Renal pelvis (tissue), 12 donors: Measurements from ENCODE around the gene SLC9A5. TPM values are rescaled to one million over a fixed set of nuclear protein-coding genes. Genes with fewer than 3 reads are reported as not detected.

Experiments
- DNase-seq: peaks from one replicate; pipeline ENCODE4 v3.0.0-alpha.2; 2013
- long read RNA-seq, 16 experiments: transcript quantifications; one replicate each; lab custom pipeline, GENCODE V29; 2026
- polyA plus RNA-seq, 3 donors: library from polyadenylated mRNA; unstranded; fragments of 120-200 nt; gene quantifications; one replicate each; pipeline ENCODE4 v1.2.1, GENCODE V29; 2013; ENCODE audit not compliant: insufficient read length in 3 of 3

Gene SLC9A5, protein sequence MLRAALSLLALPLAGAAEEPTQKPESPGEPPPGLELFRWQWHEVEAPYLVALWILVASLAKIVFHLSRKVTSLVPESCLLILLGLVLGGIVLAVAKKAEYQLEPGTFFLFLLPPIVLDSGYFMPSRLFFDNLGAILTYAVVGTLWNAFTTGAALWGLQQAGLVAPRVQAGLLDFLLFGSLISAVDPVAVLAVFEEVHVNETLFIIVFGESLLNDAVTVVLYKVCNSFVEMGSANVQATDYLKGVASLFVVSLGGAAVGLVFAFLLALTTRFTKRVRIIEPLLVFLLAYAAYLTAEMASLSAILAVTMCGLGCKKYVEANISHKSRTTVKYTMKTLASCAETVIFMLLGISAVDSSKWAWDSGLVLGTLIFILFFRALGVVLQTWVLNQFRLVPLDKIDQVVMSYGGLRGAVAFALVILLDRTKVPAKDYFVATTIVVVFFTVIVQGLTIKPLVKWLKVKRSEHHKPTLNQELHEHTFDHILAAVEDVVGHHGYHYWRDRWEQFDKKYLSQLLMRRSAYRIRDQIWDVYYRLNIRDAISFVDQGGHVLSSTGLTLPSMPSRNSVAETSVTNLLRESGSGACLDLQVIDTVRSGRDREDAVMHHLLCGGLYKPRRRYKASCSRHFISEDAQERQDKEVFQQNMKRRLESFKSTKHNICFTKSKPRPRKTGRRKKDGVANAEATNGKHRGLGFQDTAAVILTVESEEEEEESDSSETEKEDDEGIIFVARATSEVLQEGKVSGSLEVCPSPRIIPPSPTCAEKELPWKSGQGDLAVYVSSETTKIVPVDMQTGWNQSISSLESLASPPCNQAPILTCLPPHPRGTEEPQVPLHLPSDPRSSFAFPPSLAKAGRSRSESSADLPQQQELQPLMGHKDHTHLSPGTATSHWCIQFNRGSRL
- 1 to 10 TPM; 2.7 to 6.3 (median 5.6) TPM for polyA plus RNA-seq
- long read RNA-seq, donor 1, result 0 reads
- long read RNA-seq, donor 2, result 0 reads
- long read RNA-seq, donor 3, result 0 reads
- long read RNA-seq, donor 4, result 0 reads
- long read RNA-seq, donor 5, result 0 reads
- long read RNA-seq, donor 6, result 0 reads
- long read RNA-seq, donor 7, result 0 reads
- long read RNA-seq, donor 8, result 0 reads
- long read RNA-seq, donor 9, result 0 reads
- long read RNA-seq, donor 10, result 0 reads
- long read RNA-seq, donor 11, result 0 reads
- long read RNA-seq, donor 12, result 0 reads
- long read RNA-seq, donor 13, result 0 reads
- long read RNA-seq, donor 14, result 0 reads
- long read RNA-seq, donor 15, result 0 reads
- long read RNA-seq, donor 16, result 0 reads

DNA sequence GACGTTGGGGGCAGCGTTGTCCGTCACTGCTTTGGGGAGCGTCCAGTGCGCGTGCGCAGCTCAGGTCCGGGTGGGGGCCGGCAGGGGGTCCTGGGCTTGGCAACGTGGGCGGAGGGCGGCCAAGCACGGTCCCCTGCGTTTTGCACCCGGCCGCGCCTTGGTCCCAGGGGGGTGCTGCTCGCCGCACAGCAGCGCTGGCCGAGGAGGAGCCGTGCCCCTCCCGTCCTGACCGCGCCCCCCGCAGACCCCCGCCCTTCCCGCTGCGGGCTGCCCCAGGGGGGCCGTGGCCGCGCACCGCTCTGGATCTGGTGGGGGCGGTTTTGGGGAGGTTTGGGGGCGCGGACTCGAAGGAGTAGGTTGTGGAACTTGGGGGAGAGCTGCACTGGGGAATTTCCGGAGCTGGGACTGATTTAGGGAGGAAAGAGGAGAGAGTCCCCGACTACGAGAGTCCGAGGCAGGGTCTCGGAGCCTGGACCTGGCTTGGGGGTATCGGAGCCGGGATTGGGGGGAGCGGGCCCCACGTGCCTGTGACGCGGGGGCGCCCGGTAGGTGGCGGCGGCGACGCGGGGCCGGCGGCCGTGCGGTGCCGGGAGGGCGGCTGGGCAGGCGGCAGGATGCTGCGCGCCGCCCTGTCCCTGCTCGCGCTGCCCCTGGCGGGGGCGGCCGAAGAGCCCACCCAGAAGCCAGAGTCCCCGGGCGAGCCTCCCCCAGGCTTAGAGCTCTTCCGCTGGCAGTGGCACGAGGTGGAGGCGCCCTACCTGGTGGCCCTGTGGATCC, at the start of gene SLC9A5:
TSS of gene SLC9A5 (plus strand) at position 579 of the 777 bp plus-strand sequence. CDS start at position 615, 36 bp downstream.
- no peak for DNase-seq

DNA sequence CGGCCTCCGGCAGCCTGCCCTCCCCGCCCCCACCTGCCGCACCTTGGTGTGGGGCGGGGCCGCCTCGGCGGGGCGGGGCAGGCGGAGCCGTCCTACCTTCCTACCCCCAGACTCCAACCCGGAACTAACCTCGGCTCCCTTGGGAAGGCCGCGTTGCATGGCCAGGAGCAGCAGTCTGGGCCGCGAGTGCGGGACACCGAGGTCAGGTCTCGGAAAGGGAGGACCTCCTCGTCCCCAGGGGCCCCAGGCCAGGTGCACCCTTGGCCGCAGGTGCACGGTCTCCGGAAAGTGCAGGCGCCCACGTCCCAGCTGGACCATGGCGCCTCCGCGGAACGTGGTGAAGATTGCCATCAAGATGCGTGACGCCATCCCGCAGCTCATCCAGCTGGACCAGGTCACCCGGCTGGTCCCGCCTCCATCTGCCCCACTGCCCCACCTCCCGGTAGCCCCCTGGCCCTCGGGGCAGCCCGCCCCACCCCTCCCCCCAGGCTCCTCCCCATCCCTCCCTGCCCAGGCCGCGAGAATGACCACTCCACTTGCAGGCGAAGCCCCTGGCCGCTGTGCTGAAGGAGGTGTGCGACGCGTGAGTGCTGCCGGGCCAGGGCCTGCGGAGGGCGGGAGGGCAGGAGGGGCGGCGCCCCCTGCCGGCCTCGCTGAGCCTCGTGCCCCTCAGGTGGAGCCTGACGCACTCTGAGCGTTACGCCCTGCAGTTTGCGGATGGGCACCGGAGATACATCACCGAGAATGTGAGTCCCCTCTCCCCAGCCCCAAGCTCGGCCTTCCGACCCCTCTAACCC, 49.6 kb upstream of the SLC9A5 start, which contains the start of gene ELMO3:
TSS of gene ELMO3 (plus strand) at position 121 of the 797 bp plus-strand sequence. CDS start at position 317, 196 bp downstream.
- no peak for DNase-seq

DNA sequence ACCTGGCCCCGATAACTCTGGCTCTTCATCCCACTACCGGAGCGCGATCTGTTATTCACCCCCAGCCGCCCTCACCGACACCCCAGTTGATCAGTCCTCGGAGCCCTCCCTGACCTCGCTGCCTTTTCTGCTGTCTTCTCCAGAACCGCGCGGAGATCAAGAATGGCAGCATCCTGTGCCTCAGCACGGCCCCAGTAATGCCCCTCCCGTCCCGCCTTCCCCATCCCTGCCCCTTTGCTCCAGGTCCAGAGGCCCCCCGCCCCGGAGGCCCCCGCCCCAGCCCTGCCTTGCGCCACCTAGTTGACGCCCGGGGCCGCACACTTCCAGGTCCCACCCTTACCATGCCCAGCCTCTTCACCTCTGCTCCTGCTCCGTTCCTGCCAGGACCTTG, 49.0 kb upstream of the SLC9A5 start:
- DNase-seq, result no peak

DNA sequence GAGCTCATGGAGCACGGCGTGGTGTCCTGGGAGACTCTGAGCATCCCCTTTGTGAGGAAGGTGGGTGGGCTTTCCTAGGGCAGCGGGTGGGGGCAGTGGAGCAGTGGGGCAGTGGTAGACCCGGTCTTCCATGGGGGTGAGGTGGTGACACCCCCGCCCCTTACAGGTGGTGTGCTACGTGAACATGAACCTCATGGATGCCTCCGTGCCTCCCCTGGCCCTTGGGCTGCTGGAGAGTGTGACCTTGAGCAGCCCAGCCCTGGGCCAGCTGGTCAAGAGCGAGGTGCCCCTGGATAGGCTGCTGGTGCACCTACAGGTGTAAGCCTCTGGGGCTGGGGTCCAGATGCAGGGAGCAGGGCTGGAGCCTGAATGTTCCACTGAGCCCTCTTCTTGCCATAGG, 48.3 kb upstream of the SLC9A5 start:
- DNase-seq, result no peak

DNA sequence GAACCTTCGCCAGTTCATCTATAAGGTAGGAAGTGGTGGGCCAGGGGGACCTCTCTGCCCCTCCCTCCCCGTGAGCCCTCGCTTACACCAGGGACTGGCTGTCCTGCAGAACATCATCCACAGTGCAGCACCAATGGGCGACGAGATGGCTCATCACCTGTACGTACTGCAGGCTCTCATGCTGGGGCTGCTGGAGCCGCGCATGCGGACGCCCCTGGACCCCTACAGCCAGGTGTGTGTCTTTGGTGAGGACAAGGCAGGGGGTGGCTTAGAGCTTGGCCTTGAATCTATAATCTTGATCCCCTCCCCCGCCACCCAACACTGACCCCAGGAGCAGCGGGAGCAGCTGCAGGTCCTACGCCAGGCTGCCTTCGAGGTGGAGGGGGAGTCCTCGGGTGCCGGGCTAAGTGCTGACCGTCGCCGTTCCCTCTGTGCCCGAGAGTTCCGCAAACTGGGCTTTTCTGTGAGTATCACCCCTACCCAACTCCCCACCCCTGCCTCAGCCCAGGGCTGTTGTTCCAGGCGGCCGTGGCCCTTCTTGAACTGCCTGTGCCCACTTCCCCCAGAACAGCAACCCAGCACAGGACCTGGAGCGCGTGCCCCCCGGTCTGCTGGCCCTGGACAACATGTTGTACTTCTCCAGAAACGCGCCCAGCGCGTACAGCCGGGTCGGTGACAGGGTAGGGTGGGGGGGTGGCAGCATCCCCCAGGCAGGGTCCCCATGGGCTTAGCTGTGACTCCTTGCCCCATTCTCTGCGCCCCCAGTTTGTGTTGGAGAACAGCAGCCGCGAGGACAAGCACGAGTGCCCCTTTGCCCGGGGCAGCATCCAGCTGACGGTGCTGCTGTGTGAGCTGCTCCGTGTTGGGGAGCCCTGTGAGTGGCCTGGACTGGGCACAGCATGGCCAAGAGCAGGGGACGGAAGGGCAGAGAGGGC, 47.1 kb upstream of the SLC9A5 start:
- DNase-seq, result no peak

DNA sequence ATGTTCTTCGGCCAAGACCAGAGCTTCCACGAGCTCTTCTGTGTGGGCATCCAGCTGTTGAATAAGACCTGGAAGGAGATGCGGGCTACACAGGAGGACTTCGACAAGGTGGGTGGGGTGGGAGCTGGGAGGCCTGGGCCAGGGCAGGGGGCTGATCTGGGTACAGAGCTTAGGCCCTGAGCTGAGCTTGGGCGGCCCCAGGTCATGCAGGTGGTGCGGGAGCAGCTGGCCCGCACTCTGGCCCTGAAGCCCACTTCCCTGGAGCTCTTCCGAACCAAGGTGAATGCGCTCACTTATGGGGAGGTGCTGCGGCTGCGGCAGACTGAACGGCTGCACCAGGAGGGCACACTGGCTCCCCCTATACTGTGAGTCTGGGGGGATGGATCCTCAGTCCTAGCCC, 46.4 kb upstream of the SLC9A5 start:
- no peak for DNase-seq

DNA sequence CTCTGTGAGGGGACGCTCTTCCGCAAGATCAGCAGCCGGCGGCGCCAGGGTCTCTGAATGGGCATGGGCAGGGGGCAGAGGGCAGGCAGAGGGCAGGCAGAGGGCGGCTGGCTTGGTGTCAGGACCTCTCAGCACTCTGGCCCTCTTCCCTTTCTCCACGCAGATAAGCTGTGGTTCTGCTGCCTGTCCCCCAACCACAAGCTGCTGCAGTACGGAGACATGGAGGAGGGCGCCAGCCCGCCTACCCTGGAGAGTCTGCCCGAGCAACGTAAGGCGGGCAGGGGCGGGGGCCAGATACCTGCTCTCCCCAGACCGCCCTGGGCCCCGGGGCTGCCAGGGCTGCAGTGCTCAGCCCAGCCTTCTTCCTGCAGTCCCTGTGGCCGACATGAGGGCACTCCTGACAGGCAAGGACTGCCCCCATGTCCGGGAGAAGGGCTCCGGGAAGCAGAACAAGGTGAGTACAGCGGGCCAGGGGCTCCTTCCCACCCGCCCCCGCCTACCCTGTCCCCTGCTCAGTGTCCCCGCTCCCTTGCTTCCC, 45.8 kb upstream of the SLC9A5 start:
- DNase-seq, result no peak

DNA sequence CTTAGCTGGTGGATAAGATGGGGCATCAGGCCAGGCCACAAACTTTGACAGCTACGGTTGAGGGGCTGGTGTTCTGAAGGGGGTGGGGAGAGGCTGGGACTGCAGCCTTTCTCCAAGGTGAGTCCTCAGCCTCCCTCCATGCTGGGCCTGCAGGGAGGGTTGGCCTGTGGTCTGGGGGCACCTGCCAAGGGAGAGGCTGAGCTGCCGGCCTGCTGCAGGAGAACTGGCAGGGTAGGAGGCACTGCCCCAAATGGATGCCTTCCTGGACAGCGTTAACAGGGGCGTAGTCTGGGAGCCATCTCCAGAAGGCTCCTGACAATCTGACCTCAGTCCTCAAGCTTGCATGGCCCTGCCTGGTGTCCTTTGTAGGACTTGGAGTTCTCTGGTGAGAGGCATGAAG, 44.7 kb upstream of the SLC9A5 start:
- DNase-seq, result no peak

DNA sequence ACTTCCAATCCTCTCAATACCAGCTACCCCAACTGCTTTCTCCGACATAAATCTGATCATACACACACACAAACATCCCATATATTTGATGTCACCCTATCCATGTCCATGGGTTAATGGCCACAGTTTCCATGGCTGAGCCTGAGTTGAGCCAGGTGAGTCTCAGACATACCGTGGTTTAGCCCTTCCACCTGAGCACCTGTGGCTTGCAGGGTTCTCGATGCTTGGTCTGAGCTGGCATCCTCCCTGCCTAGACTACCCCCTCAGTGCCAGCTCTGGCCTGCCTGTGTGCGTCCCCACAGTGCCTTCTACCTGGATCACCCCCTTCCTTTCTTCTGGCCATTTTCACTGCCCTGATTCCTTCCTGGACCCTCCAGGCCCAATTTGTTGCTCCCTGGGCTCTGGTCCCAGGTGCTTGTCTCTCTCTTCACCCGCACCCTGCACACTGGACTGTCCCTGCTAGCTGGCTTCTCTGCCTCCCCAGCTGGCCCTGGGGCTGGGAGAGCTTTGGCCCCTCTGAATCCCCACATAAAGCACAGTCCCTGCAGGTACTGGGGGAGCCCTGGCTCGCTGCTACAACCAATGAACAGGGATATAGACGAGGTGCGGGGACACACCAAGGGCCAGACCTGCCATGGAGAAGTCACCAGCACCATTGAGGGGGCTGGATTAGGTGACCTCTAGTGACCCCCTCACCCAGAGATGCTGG, 42.5 kb upstream of the SLC9A5 start:
- DNase-seq, result no peak

DNA sequence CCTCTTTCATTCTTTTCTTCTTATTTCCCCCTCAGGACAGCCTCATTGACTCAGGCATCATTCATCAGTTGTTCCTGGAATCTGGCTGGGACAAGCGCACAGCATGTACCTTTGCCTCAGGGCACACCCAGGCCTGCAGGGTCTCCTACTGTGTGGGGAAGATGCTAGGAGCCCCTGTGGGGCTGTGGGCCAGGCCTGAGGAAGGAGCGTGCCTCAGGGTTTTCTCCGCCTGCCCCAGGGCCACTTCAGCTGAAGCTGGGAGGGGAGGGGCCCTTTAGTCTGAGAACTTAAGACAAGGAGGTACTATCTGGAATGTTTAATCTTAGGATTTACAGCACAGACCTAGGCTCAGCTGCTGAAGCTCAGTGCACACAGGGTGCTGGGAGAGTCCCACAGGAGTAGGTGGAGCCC, 41.9 kb upstream of the SLC9A5 start:
- DNase-seq, result no peak

DNA sequence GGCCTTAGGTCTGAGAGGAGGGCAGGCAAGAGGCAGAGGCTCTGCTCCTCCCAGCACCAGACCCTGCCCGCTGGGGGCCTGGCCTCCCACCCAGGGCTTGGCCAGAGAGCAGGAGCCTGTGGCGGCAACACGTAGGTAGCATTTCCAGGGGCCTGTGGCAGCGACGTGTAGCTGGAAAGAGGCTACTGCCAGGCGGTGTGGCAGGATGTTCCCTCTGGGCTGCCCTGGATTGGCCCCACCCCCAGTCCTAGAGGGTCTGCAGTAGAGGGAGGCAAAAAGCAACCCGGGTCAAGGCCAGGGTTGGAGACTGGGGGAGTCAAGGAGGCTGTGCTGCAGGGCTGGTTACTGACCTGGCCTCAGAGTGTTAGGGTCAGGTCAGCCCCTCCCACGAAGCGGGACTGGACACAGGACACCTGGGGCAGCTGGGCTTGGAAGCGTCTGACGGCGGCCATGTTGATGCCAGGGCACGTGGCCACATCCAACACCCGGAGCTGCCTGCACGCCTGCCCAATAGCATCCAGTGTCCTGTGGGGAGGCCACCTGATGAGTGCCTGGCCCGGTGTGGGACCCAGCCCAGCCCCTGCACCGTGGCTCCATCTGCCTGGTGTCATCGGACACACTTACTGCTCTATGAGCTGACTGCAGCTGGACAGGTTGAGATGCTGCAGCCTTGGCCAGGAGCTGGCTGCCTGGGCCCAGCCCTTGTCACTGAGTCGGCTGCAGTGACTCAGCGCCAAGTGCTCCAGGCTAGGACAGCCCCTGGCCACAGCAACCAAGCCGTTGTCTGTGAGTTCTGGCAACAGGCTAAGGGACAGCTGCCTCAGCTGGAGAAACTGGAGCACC, 41.3 kb upstream of the SLC9A5 start:
- DNase-seq, result no peak

DNA sequence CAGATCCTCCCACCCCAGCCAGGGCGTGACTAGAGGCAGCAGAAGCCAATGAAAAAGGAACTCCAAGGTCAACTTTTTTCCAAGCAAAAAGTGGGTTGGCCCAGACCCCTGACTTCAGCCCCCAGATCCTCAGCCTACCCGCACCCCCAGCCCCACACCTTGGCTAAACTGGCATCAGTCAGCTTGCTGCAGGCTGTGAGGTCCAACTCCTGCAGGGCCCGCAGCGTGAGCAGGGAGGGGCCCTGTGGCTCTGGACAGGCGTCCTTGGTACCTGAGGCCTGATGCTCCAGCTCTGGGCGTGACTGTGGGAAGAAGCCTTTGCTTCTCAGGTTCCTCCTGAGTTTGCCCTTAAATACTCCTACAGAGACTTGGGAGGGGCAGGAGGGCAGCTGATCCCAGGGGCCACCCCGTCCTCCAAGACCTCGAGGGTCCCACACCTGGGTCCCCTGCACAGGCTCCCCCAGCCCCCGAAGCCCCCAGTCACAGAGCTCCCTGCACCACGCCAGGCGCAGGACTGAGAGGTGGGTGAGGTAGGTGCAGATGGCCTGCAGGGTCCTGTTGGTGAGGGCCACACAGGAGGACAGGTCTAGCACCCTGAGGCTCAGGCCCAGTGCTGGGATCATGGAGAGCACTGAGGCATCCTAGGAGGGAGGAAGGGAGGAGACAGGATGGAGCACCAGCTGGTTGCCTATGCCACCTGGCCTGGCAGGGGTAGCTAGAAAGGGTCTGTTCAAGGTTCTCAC, 40.5 kb upstream of the SLC9A5 start:
- no peak for DNase-seq

DNA sequence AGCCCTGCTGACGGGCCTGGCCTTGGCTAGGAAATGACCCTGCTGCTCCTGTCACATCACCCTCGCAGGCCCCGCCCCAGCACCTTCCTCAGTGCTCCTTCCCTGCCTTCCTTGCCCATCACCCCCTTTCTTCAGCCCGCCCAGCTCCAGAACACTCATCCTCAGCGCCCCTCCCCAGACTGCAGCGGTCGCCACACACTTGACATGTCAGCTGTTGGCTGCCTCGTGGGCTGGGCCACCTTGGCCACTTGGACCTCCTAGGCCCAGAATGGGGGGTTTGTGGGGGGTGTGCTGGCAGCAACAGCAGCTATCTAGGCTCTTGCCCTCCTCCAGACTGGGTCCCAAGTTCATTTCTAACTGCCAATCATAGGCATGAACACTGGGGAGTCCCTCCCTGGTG, 39.2 kb upstream of the SLC9A5 start:
- no peak for DNase-seq

DNA sequence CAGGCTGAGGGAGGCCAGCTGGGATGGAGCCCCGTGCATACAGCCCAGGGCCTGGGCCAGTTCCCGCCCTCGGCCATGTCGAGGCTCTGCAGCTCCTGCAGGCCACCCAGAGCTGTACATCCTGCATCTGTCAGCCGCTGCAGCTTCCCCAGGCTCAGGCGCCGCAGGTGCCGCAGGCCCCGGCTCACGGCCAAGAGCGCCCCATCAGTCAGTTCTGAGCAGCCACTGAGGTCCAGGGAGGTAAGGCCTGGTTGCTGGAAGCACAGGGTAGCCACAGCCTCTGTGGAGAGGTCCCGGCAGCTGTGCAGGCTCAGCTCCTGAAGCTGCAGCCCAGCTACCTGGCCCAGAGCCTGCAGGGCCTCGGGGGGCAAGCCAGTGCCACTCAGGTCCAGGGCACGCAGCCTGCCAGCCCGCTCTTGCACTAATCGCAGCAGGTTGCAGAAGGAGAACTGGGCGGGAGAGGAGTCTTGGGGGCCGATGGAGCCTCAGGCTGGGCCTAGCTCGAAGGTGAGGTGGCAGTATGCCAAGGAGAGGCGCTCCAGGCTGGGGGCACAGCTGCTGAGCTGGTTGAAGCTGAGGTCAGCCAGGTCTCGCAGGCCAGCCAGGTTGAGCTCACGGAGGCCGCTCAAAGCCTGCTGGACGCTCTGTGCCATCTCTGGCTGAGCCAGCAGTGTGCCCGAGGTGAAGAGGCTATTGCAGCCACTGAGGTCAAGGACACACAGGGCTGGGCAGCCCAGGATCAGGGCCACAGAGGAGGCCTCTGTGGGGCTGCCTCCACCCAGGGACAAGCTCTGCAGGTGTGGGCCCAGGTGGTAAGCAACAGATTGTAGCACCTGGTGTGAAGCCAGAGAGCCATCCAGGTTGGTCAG, 38.5 kb upstream of the SLC9A5 start:
- no peak for DNase-seq

DNA sequence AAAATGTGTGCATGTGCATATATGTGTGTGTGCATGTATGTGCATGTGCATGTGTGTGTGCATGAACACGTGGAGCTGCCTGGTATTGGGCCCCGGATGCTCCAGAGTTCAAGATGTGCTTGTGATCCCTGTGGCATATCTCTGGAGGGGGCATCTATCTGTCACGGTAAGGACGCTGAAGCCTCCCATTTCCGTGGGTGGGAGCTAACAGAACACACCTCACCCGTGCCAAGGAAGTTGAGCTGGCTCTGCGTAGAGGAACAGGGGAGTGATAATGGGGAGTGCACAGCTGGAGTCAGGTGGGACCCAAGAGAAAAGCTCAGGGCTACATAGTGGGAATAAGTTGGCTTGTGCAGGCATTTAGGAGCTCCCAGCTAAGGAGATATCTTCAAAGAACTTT, 37.1 kb upstream of the SLC9A5 start:
- no peak for DNase-seq

DNA sequence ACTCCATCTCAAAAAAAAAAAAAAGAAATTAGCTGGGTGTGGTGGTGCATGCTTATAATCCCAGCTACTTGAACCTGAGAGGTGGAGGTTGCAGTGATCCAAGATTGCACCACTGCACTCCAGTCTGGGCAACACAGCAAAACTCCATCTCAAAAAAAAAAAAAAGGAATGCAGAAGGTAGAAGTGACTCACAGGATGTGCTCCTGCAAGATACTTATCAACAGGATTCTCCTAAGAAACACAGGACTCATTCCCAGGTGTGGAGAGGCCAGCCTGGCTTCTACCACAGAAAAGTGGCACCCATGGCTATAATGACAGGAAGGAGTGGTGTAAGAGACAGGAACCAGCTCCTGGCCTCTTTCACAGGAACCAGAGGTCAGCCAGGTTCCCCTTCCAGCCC, 36.0 kb upstream of the SLC9A5 start:
- DNase-seq, result no peak
